Measurements from ENCODE around the gene FBXW11. TPM values are rescaled to one million over a fixed set of nuclear protein-coding genes. Genes with fewer than 3 reads are reported as not detected.

Gene FBXW11
- total RNA-seq, 1 donor, result 64.8 TPM

DNA sequence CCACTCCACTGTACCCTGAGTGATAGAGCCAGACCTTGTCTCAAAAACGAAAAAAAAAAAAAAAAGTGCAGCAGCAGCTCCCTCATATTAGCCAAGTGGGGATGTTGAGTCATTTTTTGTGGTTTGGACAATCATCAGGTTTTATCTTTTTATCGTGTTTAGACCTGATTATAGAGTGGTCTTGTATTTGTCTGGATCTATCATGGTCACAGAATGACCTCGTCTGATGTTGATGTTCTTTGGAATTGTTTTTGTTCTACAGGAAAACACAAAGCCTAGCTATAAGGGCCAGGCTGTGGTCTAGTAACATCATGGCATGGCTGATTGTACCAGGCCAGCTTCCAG is 1.6 kb upstream of the FBXW11 start:
- H3K4me3 ChIP-seq (ENCODE audit: low read depth, low read length), result peak overlapping the region; percentile 94
- TF ChIP-seq, protein P1, sequence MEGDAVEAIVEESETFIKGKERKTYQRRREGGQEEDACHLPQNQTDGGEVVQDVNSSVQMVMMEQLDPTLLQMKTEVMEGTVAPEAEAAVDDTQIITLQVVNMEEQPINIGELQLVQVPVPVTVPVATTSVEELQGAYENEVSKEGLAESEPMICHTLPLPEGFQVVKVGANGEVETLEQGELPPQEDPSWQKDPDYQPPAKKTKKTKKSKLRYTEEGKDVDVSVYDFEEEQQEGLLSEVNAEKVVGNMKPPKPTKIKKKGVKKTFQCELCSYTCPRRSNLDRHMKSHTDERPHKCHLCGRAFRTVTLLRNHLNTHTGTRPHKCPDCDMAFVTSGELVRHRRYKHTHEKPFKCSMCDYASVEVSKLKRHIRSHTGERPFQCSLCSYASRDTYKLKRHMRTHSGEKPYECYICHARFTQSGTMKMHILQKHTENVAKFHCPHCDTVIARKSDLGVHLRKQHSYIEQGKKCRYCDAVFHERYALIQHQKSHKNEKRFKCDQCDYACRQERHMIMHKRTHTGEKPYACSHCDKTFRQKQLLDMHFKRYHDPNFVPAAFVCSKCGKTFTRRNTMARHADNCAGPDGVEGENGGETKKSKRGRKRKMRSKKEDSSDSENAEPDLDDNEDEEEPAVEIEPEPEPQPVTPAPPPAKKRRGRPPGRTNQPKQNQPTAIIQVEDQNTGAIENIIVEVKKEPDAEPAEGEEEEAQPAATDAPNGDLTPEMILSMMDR (IDR thresholded peaks at IDR 0.05; ENCODE audit: insufficient read depth, low read length), result no peak
- DNase-seq (ENCODE audit: low read depth), result peak; percentile 97

DNA sequence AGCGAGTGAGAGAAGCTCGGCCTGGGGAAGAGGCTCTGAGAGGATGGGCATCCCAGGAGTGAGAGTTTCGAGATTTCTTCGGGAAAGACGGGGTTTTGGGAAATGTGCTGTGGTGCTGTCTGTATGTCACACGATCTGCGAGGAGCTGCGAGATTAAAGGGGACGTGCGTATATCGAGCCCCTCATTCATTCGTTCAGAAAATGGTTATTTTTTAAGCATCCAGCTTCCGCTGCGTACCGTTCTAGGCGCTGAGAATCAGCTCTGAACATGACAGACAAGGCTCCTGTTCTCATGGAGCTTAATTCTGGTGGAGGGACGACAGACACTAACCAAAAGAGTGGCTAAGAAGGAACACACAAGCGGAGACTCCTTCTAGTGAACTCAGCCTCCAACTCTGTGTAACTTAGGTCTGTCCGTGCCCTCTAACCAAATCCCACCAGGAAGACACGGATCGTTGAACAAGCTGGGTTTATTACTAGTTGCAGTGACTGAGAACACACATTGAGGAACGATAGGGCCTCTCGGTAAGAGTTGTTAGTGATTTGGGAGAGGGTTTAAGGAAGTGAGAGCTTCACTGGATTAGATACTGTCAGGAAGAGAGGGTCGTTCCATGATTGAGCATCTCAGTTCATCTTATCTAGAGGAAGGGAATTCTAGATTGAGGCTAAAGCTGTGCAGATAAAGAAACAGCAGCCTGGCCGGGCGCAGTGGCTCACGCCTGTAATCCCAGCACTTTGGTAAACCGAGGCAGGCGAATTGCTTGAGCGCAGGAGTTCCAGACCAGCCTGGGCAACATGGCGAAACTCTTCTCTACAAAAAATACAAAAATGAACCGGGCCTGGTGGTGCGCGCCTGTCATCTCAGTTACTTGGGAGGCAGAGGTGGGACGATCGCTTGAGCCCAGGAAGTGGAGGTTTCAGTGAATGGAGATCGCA is 1.0 kb upstream of the FBXW11 start:
- TF ChIP-seq, protein P1 (IDR thresholded peaks at IDR 0.05; ENCODE audit: insufficient read depth, low read length), result no peak
- DNase-seq (ENCODE audit: low read depth), result peak; percentile 32
- H3K4me3 ChIP-seq (ENCODE audit: low read depth, low read length), result peak overlapping the region; percentile 94

DNA sequence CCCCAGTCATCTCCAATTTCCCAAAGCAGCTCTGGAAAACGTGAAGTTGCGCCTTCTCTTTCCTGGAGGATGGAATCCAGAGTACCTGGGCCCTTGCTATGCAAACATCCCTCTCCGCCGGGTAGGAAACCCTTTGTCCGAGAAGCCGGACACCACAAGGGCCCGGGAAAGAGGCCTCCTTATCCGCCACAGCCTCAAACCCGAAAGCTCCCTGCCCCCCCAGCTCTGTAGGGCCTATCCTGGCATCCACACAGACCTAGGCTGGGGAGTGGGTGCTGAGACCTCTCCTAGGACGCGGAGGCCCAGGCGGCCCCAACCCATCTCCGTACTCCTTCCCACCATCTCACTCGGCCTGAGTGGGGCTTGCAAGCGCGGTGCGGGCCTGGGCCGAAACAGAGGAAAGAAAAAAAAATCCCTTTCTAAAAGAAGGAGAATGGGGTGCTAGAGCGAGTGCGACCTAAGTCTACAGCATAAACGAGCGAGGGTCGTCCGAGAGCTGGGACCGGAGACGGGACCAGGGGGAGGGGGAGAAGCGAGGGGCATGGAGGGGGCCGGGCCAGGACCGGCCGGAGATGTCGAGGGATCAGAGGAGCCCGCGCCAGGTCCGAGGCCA is 624 bp downstream of the FBXW11 start:
- TF ChIP-seq, protein P1 (IDR thresholded peaks at IDR 0.05; ENCODE audit: insufficient read depth, low read length), result no peak
- no peak for DNase-seq (ENCODE audit: low read depth)

DNA sequence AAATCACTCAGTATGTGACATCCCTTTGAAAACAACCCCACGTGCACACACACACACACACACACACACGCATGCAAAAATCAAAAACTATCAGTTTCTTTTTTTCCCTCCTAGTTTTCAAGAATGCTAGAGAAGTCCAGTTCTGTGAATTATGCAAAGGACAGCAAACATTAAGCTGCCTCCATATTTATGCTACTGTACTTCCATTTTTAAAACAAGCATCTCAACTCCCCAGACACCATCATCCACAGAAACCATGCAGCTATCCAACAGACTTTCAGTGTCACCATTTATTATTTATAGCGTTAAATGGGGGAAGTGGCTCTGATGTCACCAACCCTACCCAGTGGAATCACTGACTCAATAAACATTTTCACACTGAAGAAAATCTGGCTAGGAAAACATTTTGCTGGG is 1.6 kb downstream of the FBXW11 start:
- peak overlapping the region; percentile 94 for H3K4me3 ChIP-seq (ENCODE audit: low read depth, low read length)
- peak; percentile 35 for DNase-seq (ENCODE audit: low read depth)
- TF ChIP-seq, protein P1 (IDR thresholded peaks at IDR 0.05; ENCODE audit: insufficient read depth, low read length), result no peak

More for the DNA sequence above, 624 bp downstream of the FBXW11 start:
- peak overlapping the region; percentile 94 for H3K4me3 ChIP-seq (ENCODE audit: low read depth, low read length)

DNA sequence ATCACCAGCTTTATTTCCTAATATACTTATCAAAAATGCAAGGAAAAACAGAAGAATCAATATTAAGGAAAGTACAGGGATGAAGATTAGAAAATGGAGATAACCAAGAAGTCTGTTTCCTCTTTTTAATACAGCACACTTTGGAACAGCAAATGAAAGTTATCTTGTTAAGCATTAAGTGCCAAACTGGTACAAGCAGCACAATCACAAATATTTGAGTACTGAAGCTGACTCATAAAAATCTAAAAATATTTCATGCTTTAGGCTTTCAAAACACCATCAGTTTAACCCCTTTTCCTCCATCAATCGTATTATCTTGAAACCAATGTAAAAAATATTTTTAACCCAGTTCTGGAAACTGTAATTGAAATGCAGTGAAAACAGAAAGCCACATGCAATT is 2.7 kb downstream of the FBXW11 start:
- H3K4me3 ChIP-seq (ENCODE audit: low read depth, low read length), result peak overlapping the region; percentile 19
- peak; percentile 63 for DNase-seq (ENCODE audit: low read depth)
- TF ChIP-seq, protein P1 (IDR thresholded peaks at IDR 0.05; ENCODE audit: insufficient read depth, low read length), result no peak

DNA sequence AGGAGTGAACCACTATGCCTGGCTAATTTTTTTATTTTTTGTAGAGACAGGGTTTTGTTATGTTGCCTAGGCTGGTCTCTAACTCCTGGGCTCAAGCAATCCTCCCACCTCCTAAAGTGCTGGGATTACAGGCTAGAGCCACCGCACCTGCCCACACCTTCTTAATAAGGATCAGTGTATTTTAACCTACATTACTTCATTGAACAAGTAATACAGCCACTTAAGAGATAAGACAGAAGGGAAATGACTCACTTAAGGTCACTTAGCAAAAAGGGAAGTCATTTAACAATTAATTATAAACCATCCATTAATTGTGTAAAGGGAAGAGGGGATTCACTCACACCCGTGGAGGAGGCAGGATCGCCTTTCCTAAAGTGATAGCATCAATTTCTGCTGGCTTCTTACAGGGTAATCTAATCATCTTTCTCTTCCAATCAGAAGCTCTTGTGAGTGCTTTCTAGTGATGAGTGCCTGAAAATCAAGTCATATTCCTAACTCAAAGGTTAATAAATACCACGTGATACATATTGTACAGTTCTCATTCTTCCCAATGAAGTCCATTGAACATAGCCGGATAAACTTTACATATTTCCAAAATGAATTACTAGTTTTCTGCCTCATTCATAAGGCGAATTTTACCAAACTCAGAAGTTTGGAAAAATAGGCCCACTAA is 3.5 kb downstream of the FBXW11 start:
- TF ChIP-seq, protein P1 (IDR thresholded peaks at IDR 0.05; ENCODE audit: insufficient read depth, low read length), result no peak
- no peak for DNase-seq (ENCODE audit: low read depth)
- no peak overlapping the region for H3K4me3 ChIP-seq (ENCODE audit: low read depth, low read length)
